DMS153 treated with DMSO at 0.1 percent for 48 hours (cell line): ENCODE measurements around the gene PRDM15.

Experiments
- DNase-seq: peaks from one replicate; lab custom pipeline; 2025; ENCODE audit not compliant: unreplicated experiment; lab: John Stamatoyannopoulos, UW

Gene PRDM15

DNA sequence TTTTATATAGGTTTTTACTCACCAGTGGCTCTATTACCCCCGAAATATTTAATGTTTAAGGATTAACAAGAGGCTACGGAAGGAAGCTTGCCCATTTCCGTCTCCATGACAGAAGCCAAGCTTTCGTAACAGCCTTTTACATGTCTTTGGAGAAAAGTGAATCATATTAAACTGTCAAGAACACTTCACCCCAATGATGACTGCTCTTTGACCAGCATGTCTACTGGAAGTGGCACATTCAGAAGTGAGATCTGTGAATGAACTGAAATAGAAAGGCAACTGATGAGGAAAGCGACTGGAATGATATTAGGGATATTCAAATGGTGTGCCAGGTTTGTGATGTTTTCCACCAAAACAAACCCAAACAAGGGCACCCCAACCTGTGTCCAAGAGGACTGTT, 8.5 kb upstream of the PRDM15 start:
- DNase-seq, result no peak

DNA sequence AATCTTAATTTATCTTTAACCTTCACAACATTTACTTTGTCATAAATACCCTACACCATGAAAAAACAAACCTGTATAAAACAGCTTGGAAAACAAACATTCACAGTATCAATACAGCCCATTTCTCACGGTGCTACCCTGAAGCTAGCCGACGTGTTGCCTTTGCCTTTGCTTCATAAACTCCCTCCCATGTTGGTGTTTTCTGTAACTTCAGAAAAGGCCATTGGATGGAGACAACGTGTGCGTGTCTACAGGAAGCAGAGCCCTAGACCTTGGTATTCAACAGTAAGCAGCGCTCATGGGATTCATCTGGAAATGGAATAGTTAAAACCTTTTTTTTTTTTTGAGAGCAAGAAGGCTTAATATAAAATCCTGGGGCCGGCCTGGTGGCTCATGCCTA, 7.2 kb upstream of the PRDM15 start:
- no peak for DNase-seq

DNA sequence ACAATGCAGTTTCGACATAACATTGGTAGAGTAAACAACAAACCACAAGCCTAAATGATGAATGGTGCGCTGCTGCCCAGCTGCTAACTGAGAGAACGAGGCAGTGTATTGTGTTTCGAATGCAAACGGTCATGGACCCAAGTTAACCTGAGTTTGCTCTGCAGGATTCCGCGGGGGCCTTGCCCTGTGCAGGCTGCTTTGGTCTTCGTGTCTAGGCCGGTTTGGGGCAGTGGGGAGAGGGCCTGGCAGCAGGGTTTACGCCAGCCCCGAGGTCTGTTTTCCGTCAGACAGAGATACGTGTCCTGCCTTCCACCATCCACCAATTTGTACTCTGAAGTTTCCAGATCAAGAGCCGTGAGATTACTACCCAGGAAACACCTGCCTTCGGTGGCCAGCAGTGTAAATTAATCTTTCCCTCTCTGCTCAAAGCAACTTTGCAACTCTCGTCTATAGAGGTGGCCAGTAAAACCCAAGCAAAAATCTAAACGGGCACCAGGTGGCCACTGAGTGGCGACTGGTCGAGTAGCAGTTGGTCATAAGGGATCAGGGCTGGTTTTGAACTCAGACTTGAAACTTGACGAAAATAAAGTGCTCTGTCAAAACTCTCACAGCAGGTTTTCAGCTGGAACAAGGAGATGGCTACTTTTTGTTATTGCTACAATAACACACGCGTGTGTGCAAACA, 6.3 kb upstream of the PRDM15 start:
- DNase-seq, result peak; percentile 6

DNA sequence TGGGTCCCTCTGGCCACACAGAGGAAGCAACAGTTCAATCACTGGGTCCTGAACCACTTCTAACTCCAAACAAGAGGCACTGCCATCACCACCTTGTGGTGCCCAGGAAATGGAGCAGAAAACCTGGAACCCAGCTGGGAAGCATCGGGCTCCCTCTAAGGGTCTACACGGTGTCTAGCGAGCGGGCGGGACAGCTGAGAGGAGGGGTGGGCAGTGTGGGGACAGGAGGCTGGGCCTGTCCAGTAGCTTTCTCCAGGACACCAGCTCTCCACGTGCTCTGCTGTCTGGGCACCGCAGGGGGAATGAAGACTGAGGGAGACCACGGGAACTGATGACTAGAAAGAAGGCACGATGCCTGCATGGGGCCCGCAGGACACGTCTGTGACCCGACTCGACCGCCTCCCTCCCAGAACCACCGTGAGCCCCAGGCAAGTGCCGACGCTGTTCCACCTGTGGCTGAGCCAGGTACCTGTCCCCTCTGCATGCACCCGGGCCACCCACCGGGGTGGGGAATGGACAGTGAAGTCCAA, 5.4 kb upstream of the PRDM15 start:
- no peak for DNase-seq

DNA sequence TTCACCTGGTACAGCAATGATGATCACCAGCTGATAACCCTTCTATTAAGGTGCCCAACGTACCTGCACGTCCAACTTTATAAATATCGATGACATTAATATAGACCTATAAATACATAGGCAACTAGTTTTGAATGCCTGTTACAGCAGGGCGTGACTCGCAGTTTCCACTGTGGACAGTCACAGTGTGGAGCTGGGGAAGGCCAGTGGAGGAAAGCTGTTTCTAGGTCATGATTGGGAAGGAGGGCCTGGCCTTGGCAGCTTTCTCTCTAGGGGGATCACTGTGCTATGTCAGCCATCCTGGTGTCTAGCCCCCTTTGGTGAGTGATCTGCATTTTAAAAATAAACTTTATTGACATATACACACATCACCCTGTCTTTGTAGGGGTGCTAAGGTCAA, 4.4 kb upstream of the PRDM15 start:
- no peak for DNase-seq

DNA sequence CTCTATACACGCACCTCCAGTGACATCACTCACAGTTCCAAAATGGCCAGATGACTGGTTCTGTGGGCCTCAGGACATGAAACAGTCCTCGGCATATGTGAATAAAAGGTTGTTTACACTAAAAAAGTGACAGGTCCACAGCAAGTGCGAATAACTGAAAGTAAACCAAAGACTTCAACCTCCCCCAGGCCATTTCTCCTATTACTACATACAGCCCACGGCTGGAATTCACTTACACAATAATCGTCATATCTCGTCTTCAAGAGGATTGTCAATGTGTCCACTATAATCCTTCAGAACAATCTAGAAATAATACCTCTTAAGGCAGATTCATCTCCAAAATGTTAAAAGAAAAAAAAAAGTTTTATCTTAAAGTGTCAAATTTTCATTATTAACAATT, 1.9 kb upstream of the PRDM15 start:
- DNase-seq, result no peak

DNA sequence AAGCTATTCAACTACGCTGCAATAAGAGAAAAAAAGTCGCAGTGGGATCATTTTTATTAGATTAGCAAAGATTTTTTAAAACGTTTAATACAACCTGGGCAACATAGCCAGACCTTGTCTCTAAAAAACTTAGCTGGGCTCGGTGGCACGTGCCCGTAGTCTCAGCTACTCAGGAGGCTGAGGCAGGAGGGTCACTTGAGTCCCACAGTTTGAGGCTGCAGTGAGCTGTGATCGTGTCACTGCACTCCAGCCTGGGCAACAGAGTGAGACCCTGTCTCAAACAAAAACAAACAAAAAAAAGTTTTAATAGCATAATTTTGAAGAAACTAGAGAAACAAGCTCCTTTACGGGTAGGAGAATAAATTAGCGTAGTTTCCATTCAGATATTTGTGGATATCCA, 1.0 kb upstream of the PRDM15 start:
- no peak for DNase-seq

DNA sequence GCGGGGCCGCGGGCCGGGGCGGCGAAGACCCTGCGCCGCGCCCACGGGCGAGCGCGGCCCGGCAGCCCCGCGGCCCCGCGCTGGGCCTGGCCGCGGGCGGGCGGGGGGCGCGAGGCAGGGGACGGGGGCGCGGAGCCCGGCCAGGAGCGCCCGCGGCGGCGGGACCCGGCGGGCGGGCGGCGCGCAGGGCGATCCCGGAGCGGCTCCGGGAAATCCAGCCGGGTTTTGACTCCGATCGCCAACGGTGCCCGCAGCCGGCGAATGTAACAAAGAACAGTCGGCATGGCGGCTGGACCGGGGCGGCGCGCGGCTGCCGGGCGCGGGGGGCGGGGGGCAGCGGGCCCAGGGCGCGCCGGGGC, 334 bp downstream of the PRDM15 start:
- DNase-seq, result peak; percentile 29

DNA sequence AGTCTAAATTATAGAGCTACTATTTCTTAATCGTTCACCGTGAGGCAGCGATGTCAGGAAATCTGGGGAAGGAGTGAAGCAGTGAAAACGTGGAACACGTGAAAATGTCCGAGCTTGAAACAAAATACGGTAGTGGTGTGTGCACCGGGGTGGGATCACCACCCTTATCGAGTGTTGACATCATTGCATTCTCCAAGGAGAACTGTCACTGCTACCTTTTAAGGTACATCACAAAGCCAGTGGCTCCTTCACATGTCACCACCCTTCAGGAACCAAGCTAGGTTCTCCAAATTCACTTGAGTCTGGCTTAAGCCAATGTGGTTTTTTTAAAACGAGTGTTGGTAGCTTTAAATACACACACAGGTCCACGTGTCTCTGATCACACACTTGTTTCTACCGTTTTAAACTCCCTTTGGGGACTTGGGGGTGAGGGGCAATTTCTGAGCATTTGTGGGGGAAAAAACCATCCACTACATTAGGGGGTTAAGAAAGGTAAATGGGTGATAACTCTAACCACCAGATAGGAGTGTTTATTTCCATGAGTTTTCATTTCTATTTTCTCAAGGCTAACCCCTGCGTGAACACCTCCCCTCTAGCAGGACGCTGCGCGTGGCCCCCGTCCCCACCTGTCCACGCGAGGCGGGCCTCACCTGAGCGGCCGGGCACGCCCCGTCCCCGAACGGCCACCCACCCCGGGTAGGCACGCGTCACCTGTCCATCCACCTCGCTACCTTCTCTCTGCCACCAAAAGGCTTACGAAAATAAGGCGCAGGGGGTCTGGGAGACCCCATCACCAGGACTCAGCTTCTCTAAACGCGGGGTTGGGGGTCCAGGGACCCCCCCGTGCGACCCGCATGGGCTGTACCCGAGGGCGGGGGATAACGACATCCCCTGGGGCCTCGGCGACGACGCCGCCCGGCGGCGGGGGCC, 978 bp downstream of the PRDM15 start:
- DNase-seq, result no peak

DNA sequence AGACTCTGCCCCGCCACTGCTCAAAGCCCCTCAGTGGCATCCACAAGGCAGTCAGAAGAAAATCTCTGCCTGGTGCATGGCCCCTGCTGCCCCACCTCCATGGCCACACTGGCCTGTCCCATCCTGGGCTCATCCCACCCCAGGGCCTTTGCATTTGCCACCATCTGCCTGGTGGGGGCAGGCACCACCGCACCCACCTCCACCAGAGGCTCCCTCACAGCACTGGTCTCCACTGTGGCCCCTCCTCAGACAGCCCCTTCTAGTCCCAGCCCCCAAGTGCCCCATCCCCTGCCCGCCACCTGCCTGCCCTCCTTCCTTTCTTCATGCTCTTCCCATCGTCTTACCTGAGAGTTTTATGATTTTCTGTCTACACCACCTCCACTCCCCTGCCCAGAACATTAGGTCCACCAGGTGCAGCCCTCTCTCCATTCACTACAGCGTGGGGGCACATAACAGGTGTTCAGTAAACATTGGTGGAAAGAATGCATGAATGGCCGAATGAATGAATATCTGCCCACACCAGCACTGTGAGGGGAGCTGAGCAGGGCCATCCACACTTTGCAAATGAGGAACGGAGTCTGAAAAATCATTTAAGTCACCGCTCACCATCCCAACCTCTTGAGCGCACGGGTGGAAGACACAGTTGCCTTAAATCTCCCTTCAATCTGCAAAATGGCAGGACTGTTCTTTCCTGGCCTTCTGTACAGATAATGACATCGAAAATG, 2.1 kb downstream of the PRDM15 start:
- no peak for DNase-seq

DNA sequence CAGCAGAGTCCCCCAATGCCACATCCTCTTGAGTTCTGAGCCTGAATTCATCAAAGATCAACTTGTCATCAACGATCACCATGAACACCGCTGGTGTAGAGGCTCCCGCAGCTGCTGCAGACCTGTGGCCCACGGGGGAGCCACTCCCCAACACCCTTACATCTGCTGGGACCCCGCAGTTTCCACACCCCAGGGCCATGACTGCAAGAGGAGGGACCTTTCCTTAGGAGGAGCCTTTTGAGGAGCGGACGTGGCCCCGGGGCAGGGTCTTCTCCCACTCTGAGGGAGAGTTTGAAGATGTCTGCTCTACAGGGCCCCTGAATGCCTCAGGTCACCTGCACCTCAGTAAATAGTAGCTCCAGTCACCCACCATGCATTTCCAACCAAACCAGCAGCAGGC, 2.7 kb downstream of the PRDM15 start:
- DNase-seq, result no peak

DNA sequence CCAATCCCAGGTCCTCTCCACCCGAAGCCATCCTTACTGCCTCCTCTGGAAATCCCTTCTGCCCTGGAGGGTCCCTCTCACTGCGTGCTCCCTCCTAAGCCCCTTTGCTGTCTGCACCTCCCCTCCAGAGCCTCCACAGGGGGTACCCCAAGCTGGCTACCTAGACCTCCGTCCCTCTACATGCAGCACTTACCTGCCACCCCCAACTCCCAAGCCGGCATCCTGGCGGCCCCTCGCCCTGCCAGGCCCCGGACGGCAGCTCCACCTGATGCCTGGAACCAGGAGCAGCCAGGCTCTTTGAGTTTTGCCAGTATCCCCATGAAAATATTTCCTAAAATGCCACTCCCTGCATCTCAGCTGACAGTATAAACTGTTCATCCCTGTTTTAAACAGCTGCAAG, 4.1 kb downstream of the PRDM15 start:
- no peak for DNase-seq

DNA sequence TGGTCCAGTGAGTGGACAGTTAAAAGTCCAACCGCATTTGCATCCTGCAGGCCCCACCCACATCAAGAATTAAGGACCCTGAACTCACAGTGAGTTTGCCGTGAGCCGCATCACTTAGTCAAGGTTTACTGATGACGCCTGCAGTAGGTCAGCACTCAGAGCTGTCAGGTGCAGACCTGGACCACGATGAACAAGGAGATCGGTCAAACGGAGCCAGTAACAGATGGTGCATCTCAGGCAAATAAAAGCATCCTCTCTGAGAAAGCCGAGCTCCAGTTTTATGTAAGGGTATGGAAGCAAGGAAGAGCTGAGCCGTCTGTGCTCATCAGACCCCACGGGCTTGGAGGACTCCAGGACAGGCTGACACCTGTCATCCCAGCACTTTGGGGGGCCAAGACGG, 4.5 kb downstream of the PRDM15 start:
- no peak for DNase-seq

DNA sequence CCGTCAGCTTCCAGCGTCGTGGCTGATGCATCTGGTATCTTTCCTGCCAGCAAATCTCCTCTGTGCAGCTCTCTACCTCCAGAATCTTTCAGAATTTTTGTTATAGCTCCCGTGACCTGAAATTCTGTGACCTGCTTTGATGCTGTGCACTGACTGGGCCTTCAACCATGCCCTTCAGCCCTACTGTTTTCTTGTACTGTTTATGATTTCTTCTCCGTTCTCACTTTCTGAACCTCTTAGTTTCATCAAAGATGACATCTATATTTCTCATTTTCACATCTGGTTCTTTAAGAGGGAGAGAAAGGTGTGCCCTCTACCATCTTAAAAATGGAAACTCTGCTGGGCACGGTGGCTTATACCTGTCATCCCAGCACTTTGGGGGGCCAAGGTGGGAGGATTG, 5.7 kb downstream of the PRDM15 start:
- DNase-seq, result no peak

DNA sequence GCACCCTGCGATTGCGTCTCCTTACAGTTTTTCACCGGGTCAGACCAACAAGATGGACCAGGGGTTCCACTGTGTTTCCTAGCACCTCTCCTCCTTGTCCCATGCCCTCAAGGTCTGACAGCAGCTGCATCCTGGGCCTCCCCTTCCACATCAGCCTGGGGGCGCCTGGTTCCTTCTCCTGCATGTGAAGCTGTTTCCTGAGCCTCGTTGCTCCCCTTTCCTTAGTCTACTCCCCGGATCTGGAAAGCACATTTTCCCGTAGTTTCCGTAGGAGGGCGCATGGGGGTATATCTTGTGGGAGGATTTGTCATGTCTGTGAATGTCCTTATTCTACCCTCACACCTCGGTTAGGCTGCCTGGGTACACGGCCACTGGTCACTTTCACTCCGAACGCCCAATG, 6.1 kb downstream of the PRDM15 start:
- DNase-seq, result no peak

DNA sequence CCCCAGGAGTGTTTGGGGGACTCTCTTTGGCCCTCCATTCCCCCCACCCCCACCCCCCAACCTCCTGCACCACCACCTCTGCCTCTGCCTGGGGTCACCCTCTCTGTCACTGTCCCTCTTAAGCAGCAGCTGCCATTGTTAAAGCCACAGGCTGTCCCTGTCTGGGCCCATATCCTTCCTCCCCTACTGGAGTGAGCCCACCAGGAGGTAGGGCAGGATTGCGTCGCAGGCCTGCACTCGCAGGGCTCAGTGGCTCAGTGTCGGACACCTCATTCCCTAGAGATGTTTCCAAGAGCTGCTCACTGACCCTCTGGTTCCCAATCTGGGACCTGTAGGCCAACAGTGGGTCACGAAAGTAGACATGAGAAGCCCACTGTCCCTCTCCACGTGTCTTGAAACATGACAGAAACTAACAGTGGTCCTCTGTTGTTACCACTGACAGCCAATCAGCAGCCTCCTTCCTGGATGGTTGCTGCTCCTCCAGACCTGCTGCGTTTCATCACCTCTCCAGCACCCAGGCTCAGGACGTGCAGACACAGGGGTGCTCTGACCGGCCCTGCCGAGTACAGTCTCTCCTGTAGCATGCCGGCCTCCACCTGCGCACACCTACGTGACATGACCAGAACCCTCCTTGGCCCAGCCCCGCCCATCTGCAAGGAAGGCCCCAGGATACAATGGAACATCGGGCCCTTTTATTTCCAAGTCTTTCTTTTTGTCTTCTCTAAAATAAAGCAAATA, 7.7 kb downstream of the PRDM15 start:
- DNase-seq, result no peak

DNA sequence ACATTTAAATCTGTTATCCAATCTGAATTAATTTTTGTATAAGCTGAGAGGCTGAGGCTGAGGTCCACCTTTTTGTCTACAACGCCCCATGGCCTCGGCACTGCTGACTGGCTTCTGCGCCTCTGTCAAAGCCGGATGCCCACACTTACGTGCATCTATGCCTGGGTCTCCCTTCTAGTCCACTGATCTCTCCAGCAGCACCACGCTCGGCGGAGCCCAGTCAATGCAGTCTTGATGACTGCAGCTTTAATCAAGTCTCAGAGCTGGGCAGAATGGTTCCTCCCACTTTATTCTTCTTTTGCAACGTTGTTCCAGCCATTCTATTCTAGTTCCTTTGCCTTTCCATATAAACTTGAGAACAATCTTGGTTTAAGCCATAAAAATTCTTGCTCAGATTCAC, 9.4 kb downstream of the PRDM15 start:
- DNase-seq, result no peak

DNA sequence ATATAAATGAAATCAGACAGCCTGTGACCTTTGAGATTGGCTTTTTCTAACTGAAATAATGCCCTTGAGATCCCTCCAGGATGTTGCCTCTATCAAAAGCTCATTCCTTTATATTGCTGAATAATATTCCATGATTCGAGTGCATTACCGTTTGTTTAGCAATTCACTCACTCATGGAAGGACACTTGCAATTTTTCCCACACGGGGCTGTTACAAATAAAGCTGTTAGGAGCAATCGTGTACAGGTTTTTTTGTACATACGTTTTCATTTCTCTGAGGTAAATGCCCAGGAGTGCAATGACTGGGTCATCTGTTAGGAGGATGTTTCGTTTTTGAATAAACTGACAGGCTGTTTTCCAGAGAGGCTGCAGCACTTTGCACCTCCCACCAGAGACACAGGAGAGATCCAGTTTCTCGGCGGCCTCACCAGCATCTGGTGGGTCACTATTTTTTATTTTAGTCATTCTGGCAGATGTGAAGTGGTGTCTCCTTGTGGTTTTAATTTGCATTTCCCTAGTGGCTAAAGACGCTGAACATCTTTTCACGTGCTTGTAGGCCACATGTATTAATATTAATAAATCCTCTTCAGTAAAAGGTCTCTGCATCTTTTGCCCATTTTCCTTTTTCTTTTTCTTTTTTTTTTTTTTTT, 11.0 kb downstream of the PRDM15 start:
- no peak for DNase-seq

DNA sequence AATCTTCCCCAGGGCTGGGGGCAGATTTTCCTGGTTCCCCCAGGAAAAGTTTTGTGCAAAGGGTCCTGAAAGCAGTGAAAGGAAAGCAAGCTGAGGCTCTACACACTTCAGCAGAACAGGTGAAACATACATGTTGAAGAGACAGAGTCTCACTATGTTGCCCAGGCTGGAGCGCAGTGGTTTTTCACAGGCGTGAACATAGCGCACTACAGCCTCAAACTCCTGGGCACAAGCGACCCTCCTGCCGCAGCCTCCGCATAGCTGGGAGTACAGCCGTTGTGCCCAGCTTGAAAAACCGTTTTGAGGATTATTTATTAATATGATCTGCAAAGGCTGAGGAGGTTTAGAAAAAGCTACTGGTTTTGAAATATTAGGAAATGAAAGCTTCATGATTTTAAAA, 11.8 kb downstream of the PRDM15 start:
- DNase-seq, result no peak

DNA sequence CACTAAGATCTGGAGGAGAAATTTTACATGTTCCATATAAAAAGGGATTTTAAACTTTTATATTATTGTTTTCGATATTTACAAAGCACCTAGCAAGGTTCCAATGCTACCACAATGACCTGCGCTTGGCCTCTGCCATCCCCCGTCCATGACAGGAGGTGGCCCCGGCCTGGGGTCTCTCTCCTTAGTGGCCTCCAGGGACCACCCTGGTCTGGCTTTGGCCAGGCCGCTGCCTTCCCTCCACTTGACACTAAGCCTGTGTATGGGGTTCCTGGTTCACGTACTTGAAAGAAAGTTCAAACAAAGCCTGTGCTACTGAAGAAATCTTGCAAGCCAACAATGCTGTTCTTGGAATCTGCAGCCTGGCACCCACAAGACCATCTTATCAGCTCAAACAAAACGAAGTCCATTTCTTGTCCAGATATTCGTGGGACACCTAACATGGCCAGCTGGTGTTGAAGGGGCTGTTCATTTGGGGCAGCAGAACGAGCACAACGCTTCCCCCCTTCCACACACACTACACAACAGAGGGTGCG, 12.8 kb downstream of the PRDM15 start:
- no peak for DNase-seq
